Endodermal cell (in vitro differentiated cells): ENCODE measurements around the gene RTN1. TPM values are rescaled to one million over a fixed set of nuclear protein-coding genes. Genes with fewer than 3 reads are reported as not detected.

ENCODE experiments used
- DNase-seq: peaks from one replicate; pipeline ENCODE4 v3.0.0-alpha.2; 2017
- H3K27ac ChIP-seq: 2 replicates; pipeline ENCODE4 v1.5.1; 2013; ENCODE audit warnings: mild to moderate bottlenecking, low read depth, low read length, moderate library complexity
- H3K27me3 ChIP-seq: 2 replicates; pipeline ENCODE4 v1.6.1; 2013; ENCODE audit warnings: mild to moderate bottlenecking, low read length, moderate library complexity; ENCODE audit not compliant: insufficient read depth, control insufficient read depth, poor library complexity, severe bottlenecking
- H3K36me3 ChIP-seq: 2 replicates; pipeline ENCODE4 v1.7.0; 2013; ENCODE audit warnings: mild to moderate bottlenecking, low read length, moderate library complexity; ENCODE audit not compliant: control insufficient read depth, insufficient read depth
- H3K4me1 ChIP-seq: one replicate; pipeline ENCODE4 v1.7.0; 2013; ENCODE audit warnings: low read length; ENCODE audit not compliant: control insufficient read depth, insufficient read depth
- H3K4me3 ChIP-seq: 2 replicates; pipeline ENCODE4 v1.5.1; 2013; ENCODE audit warnings: mild to moderate bottlenecking, low read length, moderate library complexity
- H3K9ac ChIP-seq: 2 replicates; pipeline ENCODE4 v1.6.1; 2013; ENCODE audit warnings: mild to moderate bottlenecking, low read length, moderate library complexity; ENCODE audit not compliant: poor library complexity, severe bottlenecking; ENCODE audit errors: extremely low read depth
- H3K9me3 ChIP-seq: 2 replicates; pipeline ENCODE4 v1.6.1; 2013; ENCODE audit warnings: mild to moderate bottlenecking, low read length, moderate library complexity; ENCODE audit not compliant: control insufficient read depth
- H3K27ac Mint-ChIP-seq: 2 replicates; pipeline ENCODE4 v1.8.0; 2020; ENCODE audit warnings: mixed read lengths
- H3K27me3 Mint-ChIP-seq: 2 replicates; pipeline ENCODE4 v1.8.0; 2021; ENCODE audit warnings: mild to moderate bottlenecking, mixed read lengths; ENCODE audit not compliant: insufficient read depth
- H3K36me3 Mint-ChIP-seq: 2 replicates; pipeline ENCODE4 v1.8.0; 2020; ENCODE audit warnings: low read depth, mixed read lengths
- H3K4me1 Mint-ChIP-seq: 2 replicates; pipeline ENCODE4 v1.8.0; 2020; ENCODE audit warnings: mixed read lengths
- H3K4me3 Mint-ChIP-seq: 2 replicates; pipeline ENCODE4 v1.8.0; 2020; ENCODE audit warnings: mild to moderate bottlenecking, moderate library complexity, mixed read lengths
- H3K9me3 Mint-ChIP-seq: 2 replicates; pipeline ENCODE4 v1.8.0; 2020; ENCODE audit warnings: mild to moderate bottlenecking, mixed read lengths
- WGBS, 2 experiments: methylation state at CpG; one replicate each; pipeline versions ENCODE4 v1.1.5 to v1.1.7; 2013; ENCODE audit warnings: missing lambda C conversion rate in 2 of 2, mixed read lengths in 1 of 2; ENCODE audit not compliant: insufficient coverage in 1 of 2, insufficient read length in 1 of 2; 5-methylcytosine and 5-hydroxymethylcytosine counted together
- total RNA-seq, 2 donors: library from RNA; stranded (reverse); fragmentation: NEBNext Ultra II Directional in 1 of 2; extraction: Animal tissue kit (Norgen Biotek cat#: 25700) in 1 of 2; gene quantifications; 2 replicates in 1 of 2; 3 replicates in 1 of 2; pipeline ENCODE4 v1.2.1, GENCODE V29; 2021
- TF ChIP-seq, protein P1 (sequence below): fragments of 200-600 bp; sonication (generic); conservative IDR thresholded peaks from 2 replicates; pipeline ENCODE4 v1.5.0; 2021; ENCODE audit warnings: antibody characterized with exemption, mild to moderate bottlenecking

The RTN1 gene
- total RNA-seq, 2 donors from 2014 or later, result 5.5 to 5.9 TPM

- peaks cover 6% of the 10 kb centered on the region for H3K27me3 Mint-ChIP-seq
- no peaks in the 10 kb centered on the region for H3K4me1 ChIP-seq
- TF ChIP-seq, protein P1, sequence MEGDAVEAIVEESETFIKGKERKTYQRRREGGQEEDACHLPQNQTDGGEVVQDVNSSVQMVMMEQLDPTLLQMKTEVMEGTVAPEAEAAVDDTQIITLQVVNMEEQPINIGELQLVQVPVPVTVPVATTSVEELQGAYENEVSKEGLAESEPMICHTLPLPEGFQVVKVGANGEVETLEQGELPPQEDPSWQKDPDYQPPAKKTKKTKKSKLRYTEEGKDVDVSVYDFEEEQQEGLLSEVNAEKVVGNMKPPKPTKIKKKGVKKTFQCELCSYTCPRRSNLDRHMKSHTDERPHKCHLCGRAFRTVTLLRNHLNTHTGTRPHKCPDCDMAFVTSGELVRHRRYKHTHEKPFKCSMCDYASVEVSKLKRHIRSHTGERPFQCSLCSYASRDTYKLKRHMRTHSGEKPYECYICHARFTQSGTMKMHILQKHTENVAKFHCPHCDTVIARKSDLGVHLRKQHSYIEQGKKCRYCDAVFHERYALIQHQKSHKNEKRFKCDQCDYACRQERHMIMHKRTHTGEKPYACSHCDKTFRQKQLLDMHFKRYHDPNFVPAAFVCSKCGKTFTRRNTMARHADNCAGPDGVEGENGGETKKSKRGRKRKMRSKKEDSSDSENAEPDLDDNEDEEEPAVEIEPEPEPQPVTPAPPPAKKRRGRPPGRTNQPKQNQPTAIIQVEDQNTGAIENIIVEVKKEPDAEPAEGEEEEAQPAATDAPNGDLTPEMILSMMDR, result no peak
- H3K9me3 ChIP-seq, result peaks cover 20% of the 10 kb centered on the region
- WGBS, 2 experiments, result 80 to 90% methylated on average over 1 to 2 of the region's 2 CpGs
- no peaks in the 10 kb centered on the region for H3K4me1 Mint-ChIP-seq
- H3K36me3 ChIP-seq, result no peaks in the 10 kb centered on the region
- peaks cover 9% of the 10 kb centered on the region for H3K27me3 ChIP-seq
- H3K27ac ChIP-seq, result no peak overlapping the region
- H3K36me3 Mint-ChIP-seq, result no peaks in the 10 kb centered on the region
- DNase-seq, result no peak
- H3K9ac ChIP-seq, result no peak overlapping the region
- H3K9me3 Mint-ChIP-seq, result peaks cover 26% of the 10 kb centered on the region
- no peak overlapping the region for H3K4me3 ChIP-seq
- no peak overlapping the region for H3K4me3 Mint-ChIP-seq
- H3K27ac Mint-ChIP-seq, result no peak overlapping the region
Observed at GRCh38 chr14:59857328-59857727, 13.2 kb downstream of the RTN1 start.

GRCh38 chr14:59852350-59852749 lies 18.2 kb downstream of the RTN1 start:
- TF ChIP-seq, protein P1, result no peak
- 74 to 88% methylated on average over 2 of the region's 2 CpGs for WGBS, 2 experiments
- peaks cover 6% of the 10 kb centered on the region for H3K27me3 Mint-ChIP-seq
- Histone ChIP-seq H3K9me3 (no peaks in the 10 kb centered on the region), H3K36me3 (no peaks in the 10 kb centered on the region), H3K27me3 (peaks cover 2% of the 10 kb centered on the region), H3K9ac (no peak overlapping the region), H3K4me1 (no peaks in the 10 kb centered on the region), H3K4me3 (no peak overlapping the region), H3K27ac (no peak overlapping the region)
- no peaks in the 10 kb centered on the region for H3K4me1 Mint-ChIP-seq
- no peak overlapping the region for H3K4me3 Mint-ChIP-seq
- no peak overlapping the region for H3K27ac Mint-ChIP-seq
- DNase-seq, result no peak
- H3K9me3 Mint-ChIP-seq, result no peaks in the 10 kb centered on the region
- no peaks in the 10 kb centered on the region for H3K36me3 Mint-ChIP-seq

DNA sequence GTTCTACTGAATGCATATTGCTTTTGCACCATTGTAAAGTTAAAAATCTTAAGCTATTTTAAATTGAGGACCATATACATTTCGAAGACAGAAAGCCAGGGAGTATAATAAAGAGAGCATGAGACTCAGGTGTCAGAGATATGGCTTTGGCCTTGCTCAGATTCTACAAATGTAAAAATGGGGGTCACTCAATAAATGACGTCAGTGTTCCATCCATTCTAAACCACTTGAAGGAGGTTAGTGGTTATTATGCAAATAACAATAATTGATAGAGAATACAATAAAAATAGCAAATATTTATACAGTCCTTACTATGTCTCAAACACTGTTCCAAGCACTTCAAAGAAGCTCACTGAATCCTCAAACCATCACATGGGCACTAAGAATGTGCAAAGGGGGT lies 20.1 kb downstream of the RTN1 start:
- H3K36me3 ChIP-seq, result no peaks in the 10 kb centered on the region
- TF ChIP-seq, protein P1, result no peak
- no peaks in the 10 kb centered on the region for H3K9me3 Mint-ChIP-seq
- H3K36me3 Mint-ChIP-seq, result no peaks in the 10 kb centered on the region
- no peaks in the 10 kb centered on the region for H3K4me1 Mint-ChIP-seq
- H3K27me3 Mint-ChIP-seq, result no peaks in the 10 kb centered on the region
- H3K27ac Mint-ChIP-seq, result no peak overlapping the region
- no peak for DNase-seq
- H3K27ac ChIP-seq, result no peak overlapping the region
- H3K9me3 ChIP-seq, result no peaks in the 10 kb centered on the region
- no peak overlapping the region for H3K4me3 Mint-ChIP-seq
- H3K27me3 ChIP-seq, result no peaks in the 10 kb centered on the region
- no peaks in the 10 kb centered on the region for H3K4me1 ChIP-seq
- H3K4me3 ChIP-seq, result no peak overlapping the region
- no peak overlapping the region for H3K9ac ChIP-seq
- WGBS, 2 experiments, result 94 to 100% methylated on average over 1 of the region's 2 CpGs
